ENCODE data around the gene ZFP36L2.

GRCh38 chr2:43228321-43228751 lies 1.9 kb upstream of the ZFP36L2 start:
- TF ChIP-seq CTCF (conservative IDR thresholded peaks at IDR 0.05 in 1 of 2, IDR thresholded peaks at IDR 0.05 in 1 of 2; ENCODE audit: extremely low read depth in 1 of 2, insufficient read depth in 1 of 2, low read depth in 1 of 2, low read length in 2 of 2): no peak
- no peak for TF ChIP-seq EZH2 (IDR thresholded peaks at IDR 0.05; ENCODE audit: borderline replicate concordance, low read length)
